ENCODE data around the gene TMED7. TPM values are rescaled to one million over a fixed set of nuclear protein-coding genes. Genes with fewer than 3 reads are reported as not detected.
"Not testable (repeated sequence)": the region's sequence is repeated elsewhere in the genome, so short reads cannot be mapped to it uniquely, and the experiment has no call there.

The TMED7 gene
- total RNA-seq, 3 donors from 2014 or later (not counting 1 experiment from before 2014, with no cell fraction given) = 40.6 to 48.8 (median 48.1) TPM

GRCh38 chr5:115648056-115648455, 22.2 kb upstream of the TMED7 start:
- WGBS (ENCODE audit: insufficient coverage) = 89% methylated on average over 2 of the region's 3 CpGs
- Mint-ChIP-seq H3K9me3 (no peaks in the 10 kb centered on the region), H3K4me1 (no peaks in the 10 kb centered on the region), H3K36me3 (no peaks in the 10 kb centered on the region), H3K4me3 (no peak overlapping the region), H3K27ac (no peak overlapping the region), H3K27me3 (ENCODE audit: low read depth in 2 of 2) (peaks cover 14 to 30% of the 10 kb centered on the region in 2 donors)
- no peak overlapping the region for H3K4me3 ChIP-seq (ENCODE audit: low read length)
- H3K4me1 ChIP-seq (ENCODE audit: control insufficient read depth, insufficient read depth, low read length) = no peaks in the 10 kb centered on the region
- intact Hi-C loops (cut with micrococcal nuclease) = no loop called here
- DNase-seq = no peak
- peaks cover 2% of the 10 kb centered on the region for H3K27me3 ChIP-seq (ENCODE audit: control insufficient read depth, insufficient read depth, low read length)
- no peaks in the 10 kb centered on the region for H3K9me3 ChIP-seq (ENCODE audit: control insufficient read depth, insufficient read depth, low read length)
- TF ChIP-seq CTCF (IDR thresholded peaks at IDR 0.05) = no peak
- no peak for ATAC-seq
- no peak overlapping the region for H3K27ac ChIP-seq (ENCODE audit: low read length)
- H3K36me3 ChIP-seq (ENCODE audit: control insufficient read depth, insufficient read depth, low read length) = no peaks in the 10 kb centered on the region

GRCh38 chr5:115645386-115645785, 19.6 kb upstream of the TMED7 start:
- H3K27ac ChIP-seq (ENCODE audit: low read length); H3K9me3 Mint-ChIP-seq; H3K4me1 ChIP-seq (ENCODE audit: control insufficient read depth, insufficient read depth, low read length); H3K9me3 ChIP-seq (ENCODE audit: control insufficient read depth, insufficient read depth, low read length); intact Hi-C loops (cut with micrococcal nuclease); H3K4me3 Mint-ChIP-seq; H3K4me1 Mint-ChIP-seq; H3K36me3 Mint-ChIP-seq; H3K36me3 ChIP-seq (ENCODE audit: control insufficient read depth, insufficient read depth, low read length); H3K27ac Mint-ChIP-seq; H3K27me3 ChIP-seq (ENCODE audit: control insufficient read depth, insufficient read depth, low read length); ATAC-seq; H3K4me3 ChIP-seq (ENCODE audit: low read length); DNase-seq: not testable (repeated sequence)
- 93% methylated on average over 3 of the region's 5 CpGs for WGBS (ENCODE audit: insufficient coverage)
- peaks cover 14 to 30% of the 10 kb centered on the region in 2 donors for H3K27me3 Mint-ChIP-seq (ENCODE audit: low read depth in 2 of 2)

- Histone ChIP-seq H3K4me1 (ENCODE audit: control insufficient read depth, insufficient read depth, low read length) (peaks cover 8% of the 10 kb centered on the region), H3K27me3 (ENCODE audit: control insufficient read depth, insufficient read depth, low read length) (peaks cover 2% of the 10 kb centered on the region), H3K4me3 (ENCODE audit: low read length) (no peak overlapping the region), H3K9me3 (ENCODE audit: control insufficient read depth, insufficient read depth, low read length) (no peaks in the 10 kb centered on the region), H3K27ac (ENCODE audit: low read length) (no peak overlapping the region), H3K36me3 (ENCODE audit: control insufficient read depth, insufficient read depth, low read length) (no peaks in the 10 kb centered on the region)
- TF ChIP-seq CTCF (IDR thresholded peaks at IDR 0.05) = no peak
- Mint-ChIP-seq H3K27me3 (ENCODE audit: low read depth in 2 of 2) (peaks cover 11 to 30% of the 10 kb centered on the region in 2 donors), H3K4me1 (peaks cover 0 to 6% of the 10 kb centered on the region in 2 donors), H3K36me3 (no peaks in the 10 kb centered on the region), H3K27ac (no peak overlapping the region), H3K9me3 (no peaks in the 10 kb centered on the region), H3K4me3 (no peak overlapping the region)
- DNase-seq (no peak), ATAC-seq (no peak)
- intact Hi-C loops (cut with micrococcal nuclease) = no loop called here
- WGBS (ENCODE audit: insufficient coverage) = no CpG with 5 or more reads among the region's 2 CpGs
Measured at GRCh38 chr5:115644046-115644445, 18.2 kb upstream of the TMED7 start.

- no peak overlapping the region for H3K27ac Mint-ChIP-seq
- intact Hi-C loops (cut with micrococcal nuclease) = no loop called here
- H3K4me3 Mint-ChIP-seq = no peak overlapping the region
- Histone ChIP-seq H3K36me3 (ENCODE audit: control insufficient read depth, insufficient read depth, low read length) (no peaks in the 10 kb centered on the region), H3K9me3 (ENCODE audit: control insufficient read depth, insufficient read depth, low read length) (no peaks in the 10 kb centered on the region), H3K4me1 (ENCODE audit: control insufficient read depth, insufficient read depth, low read length) (peaks cover 8% of the 10 kb centered on the region), H3K27me3 (ENCODE audit: control insufficient read depth, insufficient read depth, low read length) (peaks cover 2% of the 10 kb centered on the region), H3K4me3 (ENCODE audit: low read length) (no peak overlapping the region), H3K27ac (ENCODE audit: low read length) (no peak overlapping the region)
- no peaks in the 10 kb centered on the region for H3K36me3 Mint-ChIP-seq
- H3K9me3 Mint-ChIP-seq = no peaks in the 10 kb centered on the region
- peaks cover 11 to 39% of the 10 kb centered on the region in 2 donors for H3K27me3 Mint-ChIP-seq (ENCODE audit: low read depth in 2 of 2)
- H3K4me1 Mint-ChIP-seq = peaks cover 0 to 6% of the 10 kb centered on the region in 2 donors
- no peak for ATAC-seq
- no peak for TF ChIP-seq CTCF (IDR thresholded peaks at IDR 0.05)
- WGBS (ENCODE audit: insufficient coverage) = no CpG with 5 or more reads among the region's 1 CpG
- DNase-seq = no peak
Measured at GRCh38 chr5:115641948-115642347, 16.1 kb upstream of the TMED7 start.
